ENCODE measurements around the gene MRO.

DNA sequence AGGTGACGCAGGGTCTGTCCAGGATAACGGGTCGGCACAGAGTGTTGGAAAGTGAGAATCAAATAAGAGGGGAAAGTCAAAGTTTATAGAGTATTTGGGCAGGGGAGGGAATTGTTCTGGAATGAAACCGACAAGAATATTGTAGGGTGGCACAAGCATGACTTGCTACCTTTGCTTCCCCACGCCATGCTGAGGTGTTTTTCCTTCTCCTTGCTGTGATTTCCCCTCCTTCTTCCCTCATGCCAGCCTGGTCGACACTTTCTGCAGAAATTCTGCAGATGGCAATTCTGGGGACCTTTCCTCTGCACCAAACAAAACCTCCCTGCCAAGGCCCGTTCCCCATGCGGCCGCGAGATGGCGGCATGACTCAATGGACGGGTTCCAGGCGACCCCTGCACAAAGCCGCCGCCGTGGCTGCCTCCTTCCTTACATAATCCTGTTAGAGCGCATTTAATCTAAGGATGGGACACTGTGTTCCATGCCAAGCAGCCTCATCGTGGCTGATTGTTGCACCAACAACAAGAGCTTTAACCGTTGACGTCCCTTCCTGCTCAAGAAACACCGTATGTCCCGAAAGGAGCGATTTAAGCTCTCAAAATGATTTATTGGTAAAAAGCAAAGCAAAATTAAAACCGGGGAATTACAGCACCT is at the start of gene MRO:
- TF ChIP-seq RARB (CRISPR knock-in tag; IDR thresholded peaks at IDR 0.05) (no peak), ZFP3 (CRISPR knock-in tag; IDR thresholded peaks at IDR 0.05) (no peak), SNAI2 (CRISPR knock-in tag; IDR thresholded peaks at IDR 0.05) (no peak), OSR1 (CRISPR knock-in tag; IDR thresholded peaks at IDR 0.05) (no peak), ISL1 (CRISPR knock-in tag; IDR thresholded peaks at IDR 0.05) (no peak), ZFP30 (CRISPR knock-in tag; IDR thresholded peaks at IDR 0.05) (no peak), PPARA (CRISPR knock-in tag; IDR thresholded peaks at IDR 0.05; ENCODE audit: borderline replicate concordance) (no peak)
